Naive thymus-derived CD8-positive, alpha-beta T cell (primary cell): Measurements from ENCODE around the gene SMURF2. TPM values are rescaled to one million over a fixed set of nuclear protein-coding genes. Genes with fewer than 3 reads are reported as not detected.
A peak's percentile ranks its signal among the peaks of the same experiment; 100 is the strongest.

Experiments used
- ATAC-seq, 2 donors: fragments of 150-1000 bp; cut with Tn5 transposase in 1 of 2; sonication (Bioruptor Pico), chemical (Tn5 transposase) in 1 of 2; 1 replicate in 1 of 2; 2 replicates in 1 of 2; pipeline ENCODE4 v1.10.0; 2021; ENCODE audit warnings: mild to moderate bottlenecking in 2 of 2, moderate library complexity in 2 of 2
- POLR2A ChIA-PET: fragments of 350-600 bp; sonication (Branson Sonifier 250); formaldehyde crosslinking; loops from one replicate; lab custom pipeline; 2021; ENCODE audit warnings: antibody characterized with exemption; lab: Charles Lee
- DNase-seq, 10 donors: peaks; one replicate each; pipeline versions ENCODE4 v3.0.0 to v3.0.0-alpha.2; 2020 to 2022
- H3K27ac Mint-ChIP-seq, 10 donors: one replicate each; pipeline ENCODE4 v1.8.0; 2020 to 2022; ENCODE audit warnings: mild to moderate bottlenecking in 10 of 10, mixed read lengths in 10 of 10, moderate library complexity in 4 of 10, inconsistent platforms in 1 of 10
- H3K27me3 Mint-ChIP-seq, 5 donors: one replicate each; pipeline ENCODE4 v1.8.0; 2021 to 2022; ENCODE audit warnings: mixed read lengths in 5 of 5
- H3K36me3 Mint-ChIP-seq, 3 donors: one replicate each; pipeline ENCODE4 v1.8.0; 2020 to 2022; ENCODE audit warnings: mixed read lengths in 3 of 3, mild to moderate bottlenecking in 2 of 3, inconsistent platforms in 1 of 3
- H3K4me1 Mint-ChIP-seq, 4 donors: one replicate each; pipeline ENCODE4 v1.8.0; 2021 to 2022; ENCODE audit warnings: mixed read lengths in 4 of 4
- H3K4me3 Mint-ChIP-seq, 10 donors: one replicate each; pipeline ENCODE4 v1.8.0; 2020 to 2022; ENCODE audit warnings: mild to moderate bottlenecking in 10 of 10, mixed read lengths in 10 of 10, moderate library complexity in 6 of 10, inconsistent platforms in 1 of 10
- H3K9me3 Mint-ChIP-seq, 9 donors: one replicate each; pipeline ENCODE4 v1.8.0; 2020 to 2022; ENCODE audit warnings: mixed read lengths in 9 of 9, mild to moderate bottlenecking in 3 of 9, inconsistent platforms in 1 of 9, moderate library complexity in 1 of 9
- polyA plus RNA-seq, 3 donors: library from polyadenylated mRNA; unstranded; fragments of 300-500 nt; fragmentation: Illumina TruSeq; gene quantifications; one replicate each; pipeline ENCODE4 v1.2.3, GENCODE V29; 2021
- total RNA-seq, 8 experiments: library from RNA in 2 of 8; stranded (reverse) in 2 of 8; gene quantifications; one replicate each; pipeline ENCODE4 v1.2.3 and lab custom pipeline; 2021 to 2026

SMURF2 gene
- total and polyA plus RNA-seq, 5 experiments from 2014 or later = 6.1 to 40.1 (median 11.0) TPM

- peaks cover 0 to 66% (median 0%) of the 10 kb centered on the region in 3 donors for H3K36me3 Mint-ChIP-seq
- no peaks in the 10 kb centered on the region for H3K9me3 Mint-ChIP-seq
These were observed 121.9 kb downstream of the SMURF2 start for GRCh38 chr17:64540118-64540776.

GRCh38 chr17:64538508-64539130 is 123.5 kb downstream of the SMURF2 start:
- Mint-ChIP-seq H3K4me3 (no peak overlapping the region), H3K4me1 (peaks cover 0 to 9% (median 2%) of the 10 kb centered on the region in 4 donors), H3K36me3 (peaks cover 0 to 72% (median 3%) of the 10 kb centered on the region in 3 donors), H3K27me3 (no peaks in the 10 kb centered on the region), H3K9me3 (no peaks in the 10 kb centered on the region), H3K27ac (peak overlapping the region; percentile 5 to 85 (median 58))
- POLR2A ChIA-PET = interaction anchor here (0.9 kb wide), 1 partner anchor 198 kb away, joined by 6 read pairs; no protein-coding TSS in a partner anchor
- DNase-seq (no peak), ATAC-seq (peak; percentile 16 to 29)

More at GRCh38 chr17:64540118-64540776, 121.9 kb downstream of the SMURF2 start:
- H3K4me3 Mint-ChIP-seq = no peak overlapping the region
- POLR2A ChIA-PET = interaction anchor here (0.8 kb wide), 1 partner anchor 109 kb away, joined by 4 read pairs; no protein-coding TSS in a partner anchor
- H3K27me3 Mint-ChIP-seq = no peaks in the 10 kb centered on the region
- no peak for ATAC-seq
- H3K4me1 Mint-ChIP-seq = peaks cover 0 to 9% (median 2%) of the 10 kb centered on the region in 4 donors
- no peak for DNase-seq
- H3K27ac Mint-ChIP-seq = no peak overlapping the region

- Mint-ChIP-seq H3K9me3 (no peaks in the 10 kb centered on the region), H3K27ac (peak overlapping the region in 7 of 10 donors; percentile 18 to 79 (median 32)), H3K27me3 (no peaks in the 10 kb centered on the region), H3K36me3 (peaks cover 0 to 78% (median 6%) of the 10 kb centered on the region in 3 donors), H3K4me1 (peaks cover 0 to 9% (median under 1%) of the 10 kb centered on the region in 4 donors), H3K4me3 (no peak overlapping the region)
- POLR2A ChIA-PET = no interaction called here
- no peak for DNase-seq
- no peak for ATAC-seq
These were observed 124.6 kb downstream of the SMURF2 start for GRCh38 chr17:64537488-64537887.

GRCh38 chr17:64536913-64537312 is 125.2 kb downstream of the SMURF2 start:
- ATAC-seq (no peak), DNase-seq (no peak)
- Mint-ChIP-seq H3K9me3 (no peaks in the 10 kb centered on the region), H3K4me1 (peaks cover 0 to 9% (median under 1%) of the 10 kb centered on the region in 4 donors), H3K27me3 (no peaks in the 10 kb centered on the region), H3K4me3 (no peak overlapping the region), H3K27ac (peak overlapping the region in 4 of 10 donors; percentile 18 to 53 (median 38)), H3K36me3 (peaks cover 0 to 78% (median 6%) of the 10 kb centered on the region in 3 donors)
- POLR2A ChIA-PET = no interaction called here

- Mint-ChIP-seq H3K27ac (peak overlapping the region in 3 of 10 donors; percentile 0 to 37 (median 13)), H3K36me3 (peaks cover 4 to 87% (median 16%) of the 10 kb centered on the region in 3 donors), H3K4me1 (peaks cover 0 to 9% (median under 1%) of the 10 kb centered on the region in 4 donors), H3K9me3 (no peaks in the 10 kb centered on the region), H3K27me3 (no peaks in the 10 kb centered on the region), H3K4me3 (no peak overlapping the region)
- DNase-seq = no peak
- ATAC-seq = no peak
- POLR2A ChIA-PET = no interaction called here
These were observed 126.8 kb downstream of the SMURF2 start for GRCh38 chr17:64535357-64535756.

- POLR2A ChIA-PET = interaction anchor here (0.6 to 1.2 kb wide), 3 partner anchors 8 to 113 kb away, joined by 3 to 4 read pairs (median 4); partner anchors contain the start of gene DDX5
- peak overlapping the region in 9 of 10 donors; percentile 23 to 74 (median 56) for H3K27ac Mint-ChIP-seq
- no peak overlapping the region for H3K4me3 Mint-ChIP-seq
- peak in 1 of 2 donors; percentile 38 for ATAC-seq
- H3K36me3 Mint-ChIP-seq = peaks cover 8 to 95% (median 24%) of the 10 kb centered on the region in 3 donors
- DNase-seq = no peak
- H3K9me3 Mint-ChIP-seq = no peaks in the 10 kb centered on the region
- no peaks in the 10 kb centered on the region for H3K27me3 Mint-ChIP-seq
- peaks cover 0 to 9% (median under 1%) of the 10 kb centered on the region in 4 donors for H3K4me1 Mint-ChIP-seq
These were observed 127.9 kb downstream of the SMURF2 start for GRCh38 chr17:64534187-64534586.

GRCh38 chr17:64533784-64534183 is 128.3 kb downstream of the SMURF2 start:
- Mint-ChIP-seq H3K9me3 (no peaks in the 10 kb centered on the region), H3K4me3 (no peak overlapping the region), H3K27ac (peak overlapping the region in 8 of 10 donors; percentile 30 to 81 (median 66)), H3K4me1 (peaks cover 0 to 5% (median under 1%) of the 10 kb centered on the region in 4 donors), H3K27me3 (no peaks in the 10 kb centered on the region), H3K36me3 (peaks cover 9 to 97% (median 25%) of the 10 kb centered on the region in 3 donors)
- ATAC-seq (no peak), DNase-seq (no peak)
- POLR2A ChIA-PET = interaction anchor here (1.0 to 1.2 kb wide), 2 partner anchors 9 to 28 kb away, joined by 3 to 4 read pairs; partner anchors contain the start of gene DDX5

GRCh38 chr17:64532409-64532808 is 129.7 kb downstream of the SMURF2 start:
- DNase-seq (no peak), ATAC-seq (no peak)
- H3K4me1 Mint-ChIP-seq = no peaks in the 10 kb centered on the region
- H3K4me3 Mint-ChIP-seq = no peak overlapping the region
- H3K36me3 Mint-ChIP-seq = peaks cover 9 to 99% (median 28%) of the 10 kb centered on the region in 3 donors
- H3K27me3 Mint-ChIP-seq = no peaks in the 10 kb centered on the region
- H3K9me3 Mint-ChIP-seq = no peaks in the 10 kb centered on the region
- H3K27ac Mint-ChIP-seq = peak overlapping the region in 2 of 10 donors; percentile 19 to 56
- POLR2A ChIA-PET = interaction anchor here (0.7 kb wide), 1 partner anchor 25 kb away, joined by 3 read pairs; the partner anchor contains the start of gene CEP95

- no peaks in the 10 kb centered on the region for H3K9me3 Mint-ChIP-seq
- ATAC-seq = no peak
- POLR2A ChIA-PET = no interaction called here
These were observed 130.1 kb downstream of the SMURF2 start for GRCh38 chr17:64531955-64532371.

GRCh38 chr17:64529221-64529620 is 132.9 kb downstream of the SMURF2 start:
- ATAC-seq (no peak), DNase-seq (no peak)
- Mint-ChIP-seq H3K27me3 (no peaks in the 10 kb centered on the region), H3K27ac (peak overlapping the region in 1 of 10 donors; percentile 3), H3K36me3 (peaks cover 19 to 96% (median 37%) of the 10 kb centered on the region in 3 donors), H3K4me1 (peaks cover 0 to 6% (median 3%) of the 10 kb centered on the region in 4 donors), H3K4me3 (no peak overlapping the region), H3K9me3 (no peaks in the 10 kb centered on the region)
- POLR2A ChIA-PET = no interaction called here

More at GRCh38 chr17:64531955-64532371, 130.1 kb downstream of the SMURF2 start:
- Mint-ChIP-seq H3K27ac (no peak overlapping the region), H3K36me3 (peaks cover 11 to 99% (median 28%) of the 10 kb centered on the region in 3 donors), H3K27me3 (no peaks in the 10 kb centered on the region), H3K4me3 (no peak overlapping the region), H3K4me1 (peaks cover 0 to 3% (median under 1%) of the 10 kb centered on the region in 4 donors)
- no peak for DNase-seq

GRCh38 chr17:64527914-64528313 is 134.2 kb downstream of the SMURF2 start:
- POLR2A ChIA-PET = no interaction called here
- Mint-ChIP-seq H3K9me3 (no peaks in the 10 kb centered on the region), H3K4me3 (no peak overlapping the region), H3K4me1 (peaks cover 0 to 12% (median 4%) of the 10 kb centered on the region in 4 donors), H3K27me3 (no peaks in the 10 kb centered on the region), H3K27ac (peak overlapping the region in 1 of 10 donors; percentile 35), H3K36me3 (peaks cover 19 to 94% (median 40%) of the 10 kb centered on the region in 3 donors)
- no peak for ATAC-seq
- no peak for DNase-seq

GRCh38 chr17:64520359-64520758 is 141.7 kb downstream of the SMURF2 start:
- Mint-ChIP-seq H3K36me3 (peaks cover 0 to 89% (median 10%) of the 10 kb centered on the region in 3 donors), H3K4me1 (peaks cover 7 to 18% (median 10%) of the 10 kb centered on the region in 4 donors), H3K27me3 (no peaks in the 10 kb centered on the region), H3K27ac (no peak overlapping the region), H3K4me3 (no peak overlapping the region), H3K9me3 (no peaks in the 10 kb centered on the region)
- POLR2A ChIA-PET = interaction anchor here (0.6 to 1.9 kb wide), 4 partner anchors 13 to 1513 kb away, joined by 3 to 13 read pairs (median 4); partner anchors contain the start of gene CEP95
- DNase-seq (no peak), ATAC-seq (no peak)
